GM21825 (cell line): ENCODE data around the gene PLPPR2.
"Not testable (repeated sequence)": the region's sequence is repeated elsewhere in the genome, so short reads cannot be mapped to it uniquely, and the experiment has no call there.

Experiments used
- ATAC-seq: cut with Tn5 transposase; IDR thresholded peaks from one replicate; pipeline ENCODE4 v1.9.1; 2021; ENCODE audit warnings: mild to moderate bottlenecking, moderate library complexity; ENCODE audit not compliant: unreplicated experiment

PLPPR2 gene

GRCh38 chr19:11355160-11356073, at the start of gene PLPPR2:
Gene PLPPR2 (plus strand): TSS chr19:11355432. CDS start chr19:11357674, 2,242 bp downstream.
- peak; percentile 45 for ATAC-seq

GRCh38 chr19:11306337-11306736, 48.9 kb upstream of the PLPPR2 start:
- no peak for ATAC-seq

- not testable (repeated sequence) for ATAC-seq
These were observed 34.8 kb upstream of the PLPPR2 start for GRCh38 chr19:11320278-11320995.

GRCh38 chr19:11321191-11322126, 33.8 kb upstream of the PLPPR2 start:
- ATAC-seq = no peak

- no peak for ATAC-seq
These were observed 32.8 kb upstream of the PLPPR2 start for GRCh38 chr19:11322269-11323024.

GRCh38 chr19:11323601-11324078, 31.6 kb upstream of the PLPPR2 start:
- no peak for ATAC-seq

- ATAC-seq = peak; percentile 66
These were observed 31.1 kb upstream of the PLPPR2 start for GRCh38 chr19:11324079-11324661.

GRCh38 chr19:11324748-11325389, 30.4 kb upstream of the PLPPR2 start:
- ATAC-seq = no peak

GRCh38 chr19:11325544-11325943, 29.7 kb upstream of the PLPPR2 start:
- ATAC-seq = no peak

- no peak for ATAC-seq
These were observed 25.1 kb upstream of the PLPPR2 start for GRCh38 chr19:11330127-11330526.

- no peak for ATAC-seq
These were observed 23.7 kb upstream of the PLPPR2 start for GRCh38 chr19:11331502-11331901.

GRCh38 chr19:11332822-11333221, 22.4 kb upstream of the PLPPR2 start:
- no peak for ATAC-seq

- not testable (repeated sequence) for ATAC-seq
These were observed 21.4 kb upstream of the PLPPR2 start for GRCh38 chr19:11333838-11334237.

GRCh38 chr19:11335449-11336146, 19.6 kb upstream of the PLPPR2 start:
- ATAC-seq = no peak

GRCh38 chr19:11337080-11337479, 18.2 kb upstream of the PLPPR2 start:
- ATAC-seq = no peak

GRCh38 chr19:11338121-11338520, 17.1 kb upstream of the PLPPR2 start:
- no peak for ATAC-seq

GRCh38 chr19:11338569-11339253, 16.5 kb upstream of the PLPPR2 start:
- ATAC-seq = no peak
